HCT116 (cell line): ENCODE measurements around the gene VARS1. TPM values are rescaled to one million over a fixed set of nuclear protein-coding genes. Genes with fewer than 3 reads are reported as not detected.
"Not testable (repeated sequence)": the region's sequence is repeated elsewhere in the genome, so short reads cannot be mapped to it uniquely, and the experiment has no call there.

Experiments used
- ATAC-seq: fragments of 200-7000 bp; cut with Tn5 transposase; 2 replicates; pipeline ENCODE4 v1.9.1; 2020; ENCODE audit warnings: mild to moderate bottlenecking, moderate library complexity
- BruUV-seq: library from RNA; stranded (reverse); fragments of 400-500 nt; replicated peaks from 2 replicates; lab custom pipeline; 2021; lab: Mats Ljungman, UMichigan
- CTCF ChIA-PET: fragments of 300-600 bp; sonication (Branson Sonifier 250); formaldehyde crosslinking; loops from one replicate; lab custom pipeline; 2021; ENCODE audit warnings: antibody characterized with exemption; lab: Charles Lee
- POLR2A ChIA-PET: fragments of 300-600, 350-600 bp; sonication (Branson Sonifier 250); formaldehyde crosslinking; loops from one replicate; lab custom pipeline; 2021; ENCODE audit warnings: antibody characterized with exemption; lab: Charles Lee
- RAD21 ChIA-PET, 2 experiments: fragments of 300-600 bp; sonication (Branson Sonifier 250); formaldehyde crosslinking; loops; one replicate each; lab custom pipeline; 2023; ENCODE audit warnings: low total read pairs in 2 of 2; ENCODE audit not compliant: uncharacterized antibody in 2 of 2, unreplicated experiment in 2 of 2, low non-redundant PET in 1 of 2; lab: Charles Lee
- DNase-seq: peaks from one replicate; pipeline ENCODE4 v3.0.0-alpha.2; 2010; ENCODE audit warnings: low read depth, low spot score
- H2AFZ ChIP-seq: fragments of 200-600 bp; shearing (Covaris generic), sonication (generic); 2 replicates; pipeline ENCODE4 v1.6.1; 2017; ENCODE audit warnings: low read depth, mixed run types, mixed read lengths, antibody characterized with exemption, low read length; ENCODE audit not compliant: poor library complexity, severe bottlenecking
- H3K27ac ChIP-seq: 2 replicates; pipeline ENCODE4 v1.5.1; 2012; ENCODE audit warnings: low read depth, low read length
- H3K27me3 ChIP-seq: fragments of 200-600 bp; sonication (generic); 2 replicates; pipeline ENCODE4 v1.6.1; 2016; ENCODE audit warnings: mixed run types, low read length, mixed read lengths; ENCODE audit not compliant: insufficient read depth
- H3K36me3 ChIP-seq, 2 experiments: fragments of 200-500 bp in 1 of 2; fragments of 200-600 bp in 1 of 2; sonication (Bioruptor generic) in 1 of 2; sonication (generic) in 1 of 2; 2 replicates each; pipeline versions ENCODE4 v1.5.1 to v1.6.1; 2014 to 2016; ENCODE audit warnings: low read length in 2 of 2, inconsistent platforms in 1 of 2, mixed read lengths in 1 of 2, mixed run types in 1 of 2; ENCODE audit not compliant: insufficient read depth in 2 of 2, control insufficient read depth in 1 of 2
- H3K4me1 ChIP-seq, 2 experiments: fragments of 200-600 bp in 1 of 2; sonication (generic) in 1 of 2; 2 replicates each; pipeline versions ENCODE4 v1.5.1 to v1.6.1; 2012 to 2017; ENCODE audit warnings: low read length in 2 of 2, inconsistent platforms in 1 of 2, mild to moderate bottlenecking in 1 of 2, mixed read lengths in 1 of 2, mixed run types in 1 of 2, moderate library complexity in 1 of 2; ENCODE audit not compliant: insufficient read depth in 2 of 2, control insufficient read depth in 1 of 2
- H3K4me2 ChIP-seq: fragments of 200-600 bp; sonication (generic); 2 replicates; pipeline ENCODE4 v1.6.1; 2017; ENCODE audit warnings: mixed run types, low read length, mixed read lengths
- H3K4me3 ChIP-seq, 2 experiments: fragments of 200-600 bp in 1 of 2; sonication (generic) in 1 of 2; replicated peaks in 1 of 2; 2 replicates each; pipeline ENCODE4 v1.5.1; 2011 to 2016; ENCODE audit warnings: low read length in 2 of 2, control low read depth in 1 of 2, low read depth in 1 of 2, mild to moderate bottlenecking in 1 of 2, mixed read lengths in 1 of 2, mixed run types in 1 of 2
- H3K79me2 ChIP-seq: fragments of 200-600 bp; sonication (generic); 2 replicates; pipeline ENCODE4 v1.6.1; 2017; ENCODE audit warnings: mild to moderate bottlenecking, mixed run types, low read length, moderate library complexity, mixed read lengths; ENCODE audit not compliant: insufficient read depth
- H3K9ac ChIP-seq: fragments of 200-600 bp; sonication (generic); 2 replicates; pipeline ENCODE4 v1.6.1; 2016; ENCODE audit warnings: low read length, mixed read lengths
- H3K9me2 ChIP-seq: fragments of 200-600 bp; sonication (generic), shearing (Covaris generic); 2 replicates; pipeline ENCODE4 v1.6.1; 2017; ENCODE audit warnings: mixed run types, mild to moderate bottlenecking, moderate library complexity; ENCODE audit not compliant: insufficient read depth
- H3K9me3 ChIP-seq, 2 experiments: fragments of 200-500 bp in 1 of 2; fragments of 200-600 bp in 1 of 2; sonication (Bioruptor generic) in 1 of 2; sonication (generic) in 1 of 2; 2 replicates each; pipeline ENCODE4 v1.6.1; 2014 to 2017; ENCODE audit warnings: low read length in 2 of 2, mixed read lengths in 2 of 2, inconsistent platforms in 1 of 2, low read depth in 1 of 2, mild to moderate bottlenecking in 1 of 2, mixed run types in 1 of 2, moderate library complexity in 1 of 2; ENCODE audit not compliant: control insufficient read depth in 1 of 2, insufficient read depth in 1 of 2
- H4K20me1 ChIP-seq: fragments of 200-600 bp; sonication (generic), shearing (Covaris generic); 2 replicates; pipeline ENCODE4 v1.6.1; 2017; ENCODE audit warnings: mixed run types, mild to moderate bottlenecking, moderate library complexity; ENCODE audit not compliant: insufficient read depth
- CBX3 ChIP-seq: IDR thresholded peaks from 2 replicates; pipeline ENCODE4 v1.6.1; 2012; ENCODE audit warnings: low read depth
- ELF1 ChIP-seq: IDR thresholded peaks from 2 replicates; pipeline ENCODE4 v1.6.1; 2012; ENCODE audit warnings: low read depth, borderline replicate concordance
- ZBTB33 ChIP-seq: IDR thresholded peaks from 2 replicates; pipeline ENCODE4 v1.6.1; 2011; ENCODE audit warnings: mild to moderate bottlenecking, low read length, moderate library complexity; ENCODE audit not compliant: insufficient replicate concordance; ENCODE audit errors: extremely low read depth
- intact Hi-C: fragments of 100-400 bp; cut with micrococcal nuclease; formaldehyde crosslinking; loops from 2 replicates; pipeline ENCODE4 v1.10.0; 2022
- total RNA-seq: library from RNA; stranded (reverse); gene quantifications from one replicate; pipeline ENCODE4 v1.2.1, GENCODE V29; 2021; ENCODE audit not compliant: unreplicated experiment

VARS1 gene
- total RNA-seq, 1 experiment from 2014 or later = 254 TPM

- TF ChIP-seq ZBTB33 (no peak), ELF1 (no peak)
- TF ChIP-seq, all 23 proteins: peak for 0
Measured at GRCh38 chr6:31842053-31842452, 46.5 kb upstream of the VARS1 start (continued).

GRCh38 chr6:31839779-31840126 lies 44.2 kb upstream of the VARS1 start:
- H3K9me2 ChIP-seq, H3K27me3 ChIP-seq, DNase-seq, H3K4me3 ChIP-seq, ATAC-seq, H2AFZ ChIP-seq, H3K9me3 ChIP-seq, BruUV-seq, CTCF ChIA-PET, H3K9ac ChIP-seq, H3K4me2 ChIP-seq, H3K27ac ChIP-seq, RAD21 ChIA-PET: not testable (repeated sequence)
- Histone ChIP-seq H4K20me1 (peaks cover 31% of the 10 kb centered on the region), H3K36me3 (peaks cover 24 to 50% of the 10 kb centered on the region in 2 experiments; a peak in 3 of 4 replicates), H3K4me1 (peaks cover 11 to 28% of the 10 kb centered on the region in 2 experiments; a peak in 3 of 4 replicates), H3K79me2 (peaks cover 49% of the 10 kb centered on the region)
- intact Hi-C loops = loop anchor here (10.0 kb wide), 1 partner anchor 295 kb away; the partner anchor contains the start of genes ATP6V1G2, DDX39B and NFKBIL1
- POLR2A ChIA-PET = interaction anchor here (1.1 to 2.9 kb wide), 6 partner anchors 12 to 104 kb away, joined by 3 to 11 read pairs (median 5); partner anchors contain the start of genes HSPA1B, LSM2 and NEU1

GRCh38 chr6:31838968-31839367 lies 43.4 kb upstream of the VARS1 start:
- CTCF ChIA-PET = no interaction called here
- Histone ChIP-seq H3K79me2 (peaks cover 50% of the 10 kb centered on the region), H3K9me2 (no peaks in the 10 kb centered on the region), H3K4me1 (peaks cover 14 to 32% of the 10 kb centered on the region in 2 experiments; a peak in 3 of 4 replicates), H3K36me3 (peaks cover 24 to 50% of the 10 kb centered on the region in 2 experiments; a peak in 3 of 4 replicates), H3K4me2 (no peak overlapping the region), H3K27me3 (no peaks in the 10 kb centered on the region), H3K27ac (peak overlapping the region; percentile 17; the same call in 1 of the 2 replicates), H3K4me3 (no peak overlapping the region), H3K9ac (no peak overlapping the region), H4K20me1 (peaks cover 31% of the 10 kb centered on the region), H3K9me3 (no peaks in the 10 kb centered on the region), H2AFZ (no peak overlapping the region)
- intact Hi-C loops = loop anchor here (10.0 kb wide), 1 partner anchor 294 kb away; the partner anchor contains the start of genes ATP6V1G2, DDX39B and NFKBIL1
- ATAC-seq (no peak), DNase-seq (no peak)
- no peak for TF ChIP-seq CBX3
- POLR2A ChIA-PET = interaction anchor here (1.8 to 2.9 kb wide), 3 partner anchors 11 to 48 kb away, joined by 6 to 11 read pairs (median 9); partner anchors contain the start of genes HSPA1B and NEU1
- BruUV-seq = no TSS peak
- RAD21 ChIA-PET = no interaction called here

- Histone ChIP-seq H3K27ac (peak overlapping the region; percentile 93; the same call in 1 of the 2 replicates), H3K9ac (peak overlapping the region; percentile 100; the same call in 1 of the 2 replicates), H4K20me1 (peaks cover 31% of the 10 kb centered on the region), H3K36me3 (peaks cover 24 to 50% of the 10 kb centered on the region in 2 experiments; a peak in 3 of 4 replicates), H3K4me1 (peaks cover 14 to 39% of the 10 kb centered on the region in 2 experiments; a peak in 3 of 4 replicates), H3K79me2 (peaks cover 50% of the 10 kb centered on the region), H3K4me2 (peak overlapping the region; percentile 94; the same call in 1 of the 2 replicates)
- H2AFZ ChIP-seq, BruUV-seq, RAD21 ChIA-PET, H3K4me3 ChIP-seq, H3K9me3 ChIP-seq, CTCF ChIA-PET, H3K9me2 ChIP-seq, DNase-seq, H3K27me3 ChIP-seq, ATAC-seq: not testable (repeated sequence)
- POLR2A ChIA-PET = interaction anchor here (0.6 to 2.3 kb wide), 2 partner anchors 47 to 388 kb away, joined by 3 to 6 read pairs; no protein-coding TSS in a partner anchor
- intact Hi-C loops = loop anchor here (10.0 kb wide), 1 partner anchor 293 kb away; the partner anchor contains the start of genes ATP6V1G2, DDX39B and NFKBIL1
Measured at GRCh38 chr6:31838114-31838553, 42.6 kb upstream of the VARS1 start.
